Aorta (tissue), 5 donors: ENCODE results near the gene KLHL30. TPM values are rescaled to one million over a fixed set of nuclear protein-coding genes. Genes with fewer than 3 reads are reported as not detected.
"Not testable (repeated sequence)": the region's sequence is repeated elsewhere in the genome, so short reads cannot be mapped to it uniquely, and the experiment has no call there.

ENCODE experiments used
- ATAC-seq: fragments of 200-7000 bp; cut with Tn5 transposase; one replicate; pipeline ENCODE4 v1.9.1; 2022; ENCODE audit warnings: moderate library complexity; ENCODE audit not compliant: low FRiP score
- DNase-seq, 2 donors: peaks; one replicate each; pipeline ENCODE4 v3.0.0-alpha.2; 2020
- H3K27ac ChIP-seq, 2 donors: one replicate each; pipeline ENCODE4 v1.5.1; 2013; ENCODE audit warnings: low read length in 2 of 2, mild to moderate bottlenecking in 2 of 2, moderate library complexity in 2 of 2, control low read depth in 1 of 2, inconsistent platforms in 1 of 2, low read depth in 1 of 2
- H3K27me3 ChIP-seq, 2 donors: one replicate each; pipeline ENCODE4 v1.6.1; 2013; ENCODE audit warnings: control low read depth in 1 of 2, low read length in 1 of 2, mild to moderate bottlenecking in 1 of 2, moderate library complexity in 1 of 2; ENCODE audit not compliant: insufficient read depth in 2 of 2, control insufficient read depth in 1 of 2
- H3K36me3 ChIP-seq, 2 donors: one replicate each; pipeline ENCODE4 v1.6.1; 2013; ENCODE audit warnings: control low read depth in 1 of 2, low read length in 1 of 2, mild to moderate bottlenecking in 1 of 2; ENCODE audit not compliant: insufficient read depth in 2 of 2, control insufficient read depth in 1 of 2
- H3K4me1 ChIP-seq, 2 donors: one replicate each; pipeline ENCODE4 v1.6.1; 2013; ENCODE audit warnings: low read length in 2 of 2, control low read depth in 1 of 2, mild to moderate bottlenecking in 1 of 2, moderate library complexity in 1 of 2; ENCODE audit not compliant: insufficient read depth in 2 of 2, control insufficient read depth in 1 of 2
- H3K4me3 ChIP-seq, 2 donors: one replicate each; pipeline ENCODE4 v1.5.1; 2013; ENCODE audit warnings: low read length in 2 of 2, control low read depth in 1 of 2, mild to moderate bottlenecking in 1 of 2
- H3K9me3 ChIP-seq: one replicate; pipeline ENCODE4 v1.6.1; 2013; ENCODE audit warnings: mild to moderate bottlenecking, low read length; ENCODE audit not compliant: control insufficient read depth
- WGBS, 2 donors: extraction: QIAGEN DNeasy Blood & Tissue Kit; methylation state at CpG; one replicate each; pipeline ENCODE4 v1.1.7; 2013; 5-methylcytosine and 5-hydroxymethylcytosine counted together
- intact Hi-C, 2 donors: fragments of 100-400 bp; cut with DNase I; formaldehyde crosslinking; loops; one replicate each; pipeline versions ENCODE4 v1.14.2 to v1.15.0; 2022
- polyA plus RNA-seq, 2 donors: library from polyadenylated mRNA; stranded (reverse); fragments of 200-250 nt; gene quantifications; one replicate each; pipeline ENCODE4 v1.2.3, GENCODE V29; 2013
- total RNA-seq, 2 donors: library from RNA; stranded (reverse); fragmentation: NEBNext Ultra II Directional; extraction: Animal tissue kit (Norgen Biotek cat#: 25700); gene quantifications; one replicate each; pipeline ENCODE4 v1.2.1, GENCODE V29; 2021
- donor health status: healthy with polysubstance abuse.
- donor health status: Bipolar disorder and iron deficiency.
- donor health status: DM: no; HTN: no; CAD: no.
- donor health status: DM: no; HTN: no; CAD: no.
- donor health status: DM: yes; HTN: yes; CAD: no.

Gene KLHL30
- total and polyA plus RNA-seq, 4 donors: 3.5 to 9.0 (median 6.7) TPM

- Histone ChIP-seq H3K9me3 (no peaks in the 10 kb centered on the region), H3K27ac (no peak overlapping the region), H3K27me3 (no peaks in the 10 kb centered on the region), H3K4me1 (peaks cover 0 to 4% of the 10 kb centered on the region in 2 donors), H3K4me3 (no peak overlapping the region), H3K36me3 (no peaks in the 10 kb centered on the region)
- 92 to 95% methylated on average over 7 of the region's 7 CpGs for WGBS, 2 donors
- DNase-seq (peak; percentile 17 to 57), ATAC-seq (no peak)
- intact Hi-C loops: loop anchor here in 1 of 2 donors (10.0 kb wide), 1 partner anchor 97 kb away; no protein-coding TSS in a partner anchor
Measured at GRCh38 chr2:238167344-238167715, 28.9 kb downstream of the KLHL30 start.

GRCh38 chr2:238167761-238168160 is 29.3 kb downstream of the KLHL30 start:
- Histone ChIP-seq H3K9me3 (no peaks in the 10 kb centered on the region), H3K4me3 (no peak overlapping the region), H3K27me3 (no peaks in the 10 kb centered on the region), H3K27ac (no peak overlapping the region), H3K36me3 (no peaks in the 10 kb centered on the region), H3K4me1 (peaks cover 0 to 4% of the 10 kb centered on the region in 2 donors)
- ATAC-seq (no peak), DNase-seq (peak in 1 of 2 donors; percentile 37)
- intact Hi-C loops: loop anchor here in 1 of 2 donors (10.0 kb wide), 1 partner anchor 97 kb away; no protein-coding TSS in a partner anchor
- 75 to 82% methylated on average over 8 of the region's 8 CpGs for WGBS, 2 donors

- no peaks in the 10 kb centered on the region for H3K9me3 ChIP-seq
- peak overlapping the region in 1 of 2 donors; percentile 46 for H3K27ac ChIP-seq
- peak; percentile 25 to 71 for DNase-seq
- WGBS, 2 donors: 74 to 76% methylated on average over 13 of the region's 13 CpGs
- peaks cover 0 to 4% of the 10 kb centered on the region in 2 donors for H3K4me1 ChIP-seq
- ATAC-seq: no peak
- H3K36me3 ChIP-seq: peaks cover 0 to 3% of the 10 kb centered on the region in 2 donors
- H3K27me3 ChIP-seq: no peaks in the 10 kb centered on the region
- intact Hi-C loops: loop anchor here (1.0 to 10.0 kb wide), 2 partner anchors 35 to 96 kb away; partner anchors contain the start of gene ILKAP (in 1 of the 2)
- no peak overlapping the region for H3K4me3 ChIP-seq
Measured at GRCh38 chr2:238168196-238169047, 30.0 kb downstream of the KLHL30 start.

GRCh38 chr2:238169048-238169707 is 30.7 kb downstream of the KLHL30 start:
- no peaks in the 10 kb centered on the region for H3K27me3 ChIP-seq
- H3K36me3 ChIP-seq: peaks cover 0 to 3% of the 10 kb centered on the region in 2 donors
- WGBS, 2 donors: 20 to 21% methylated on average over 6 of the region's 6 CpGs
- H3K9me3 ChIP-seq: no peaks in the 10 kb centered on the region
- peaks cover 0 to 4% of the 10 kb centered on the region in 2 donors for H3K4me1 ChIP-seq
- H3K27ac ChIP-seq: peak overlapping the region in 1 of 2 donors; percentile 46
- no peak overlapping the region for H3K4me3 ChIP-seq
- peak; percentile 40 for ATAC-seq
- peak; percentile 76 to 79 for DNase-seq
- intact Hi-C loops: loop anchor here (1.0 to 10.0 kb wide), 2 partner anchors 34 to 96 kb away; partner anchors contain the start of gene ILKAP (in 1 of the 2)

GRCh38 chr2:238169708-238170251 is 31.3 kb downstream of the KLHL30 start:
- DNase-seq (peak in 1 of 2 donors; percentile 75), ATAC-seq (peak; percentile 63)
- WGBS, 2 donors: 9 to 14% methylated on average over 5 of the region's 5 CpGs
- Histone ChIP-seq H3K4me3 (no peak overlapping the region), H3K36me3 (peaks cover 2 to 5% of the 10 kb centered on the region in 2 donors), H3K4me1 (peaks cover 0 to 4% of the 10 kb centered on the region in 2 donors), H3K9me3 (no peaks in the 10 kb centered on the region), H3K27me3 (no peaks in the 10 kb centered on the region), H3K27ac (peak overlapping the region; percentile 78 to 92)
- intact Hi-C loops: loop anchor here (1.0 to 10.0 kb wide), 3 partner anchors 34 to 95 kb away; partner anchors contain the start of gene ILKAP (in 1 of the 2)

GRCh38 chr2:238170386-238171071 is 32.1 kb downstream of the KLHL30 start:
- peaks cover 0 to 4% of the 10 kb centered on the region in 2 donors for H3K4me1 ChIP-seq
- no peaks in the 10 kb centered on the region for H3K27me3 ChIP-seq
- H3K9me3 ChIP-seq: no peaks in the 10 kb centered on the region
- ATAC-seq (no peak), DNase-seq (peak in 1 of 2 donors; percentile 80)
- intact Hi-C loops: loop anchor here in 1 of 2 donors (5.0 kb wide), 1 partner anchor 57 kb away; no protein-coding TSS in a partner anchor
- 76 to 80% methylated on average over 21 of the region's 21 CpGs for WGBS, 2 donors
- peak overlapping the region; percentile 68 to 78 for H3K27ac ChIP-seq
- peaks cover 4 to 5% of the 10 kb centered on the region in 2 donors for H3K36me3 ChIP-seq
- no peak overlapping the region for H3K4me3 ChIP-seq

GRCh38 chr2:238171072-238171431 is 32.6 kb downstream of the KLHL30 start:
- intact Hi-C loops: loop anchor here in 1 of 2 donors (5.0 kb wide), 1 partner anchor 56 kb away; no protein-coding TSS in a partner anchor
- H3K9me3 ChIP-seq, H3K36me3 ChIP-seq, H3K27me3 ChIP-seq, ATAC-seq, H3K4me3 ChIP-seq, H3K4me1 ChIP-seq: not testable (repeated sequence)
- DNase-seq: peak in 1 of 2 donors; percentile 39
- H3K27ac ChIP-seq: peak overlapping the region in 1 of 2 donors; percentile 78
- 66 to 71% methylated on average over 5 of the region's 5 CpGs for WGBS, 2 donors
